Measurements from ENCODE around the gene LY9. TPM values are rescaled to one million over a fixed set of nuclear protein-coding genes. Genes with fewer than 3 reads are reported as not detected.

LY9 gene
- total and polyA plus RNA-seq, 10 donors, result 30.7 to 151 (median 37.8) TPM

GRCh38 chr1:160853014-160853413 lies 57.0 kb downstream of the LY9 start:
- no peak for TF ChIP-seq CTCF (IDR thresholded peaks at IDR 0.05 in 8 of 11, conservative IDR thresholded peaks at IDR 0.05 in 3 of 11)
- TF ChIP-seq POLR2AphosphoS5 (IDR thresholded peaks at IDR 0.05), result no peak
- no peak for TF ChIP-seq POLR2A (IDR thresholded peaks at IDR 0.05)
- H3K4me1 ChIP-seq, result peaks cover 0 to 48% (median 10%) of the 10 kb centered on the region in 6 donors
- H3K4me3 ChIP-seq, result no peak overlapping the region
- 89 to 94% (median 92%) methylated on average over 3 of the region's 3 CpGs for WGBS, 5 donors
- intact Hi-C loops (cut with DNase I; ENCODE audit: low total_unique reads), result no loop called here
- no peaks in the 10 kb centered on the region for H3K36me3 ChIP-seq
- DNase-seq, result no peak
- H3K9me3 ChIP-seq, result peaks cover 0 to 5% (median 0%) of the 10 kb centered on the region in 8 donors
- no peaks in the 10 kb centered on the region for H3K27me3 ChIP-seq (replicated peaks in 1 of 7)
- peak overlapping the region in 1 of 8 donors; percentile 77 for H3K27ac ChIP-seq

- intact Hi-C loops (cut with DNase I; ENCODE audit: low total_unique reads), result no loop called here
- TF ChIP-seq POLR2AphosphoS5 (IDR thresholded peaks at IDR 0.05) (no peak), POLR2A (IDR thresholded peaks at IDR 0.05) (no peak), CTCF (IDR thresholded peaks at IDR 0.05 in 8 of 11, conservative IDR thresholded peaks at IDR 0.05 in 3 of 11) (no peak)
- Histone ChIP-seq H3K9me3 (peaks cover 0 to 5% (median 0%) of the 10 kb centered on the region in 8 donors), H3K27me3 (replicated peaks in 1 of 7) (no peaks in the 10 kb centered on the region), H3K4me1 (peaks cover 0 to 55% (median 11%) of the 10 kb centered on the region in 6 donors), H3K27ac (peak overlapping the region in 2 of 8 donors; percentile 7 to 77), H3K36me3 (no peaks in the 10 kb centered on the region), H3K4me3 (no peak overlapping the region)
- DNase-seq, result no peak
- 83 to 93% (median 86%) methylated on average over 2 of the region's 2 CpGs for WGBS, 5 donors
Measured at GRCh38 chr1:160853754-160854153, 57.8 kb downstream of the LY9 start.

- peak overlapping the region in 1 of 8 donors; percentile 33 for H3K4me3 ChIP-seq
- TF ChIP-seq POLR2A (IDR thresholded peaks at IDR 0.05) (no peak), CTCF (IDR thresholded peaks at IDR 0.05 in 8 of 11, conservative IDR thresholded peaks at IDR 0.05 in 3 of 11) (no peak), POLR2AphosphoS5 (IDR thresholded peaks at IDR 0.05) (no peak)
- no peaks in the 10 kb centered on the region for H3K27me3 ChIP-seq (replicated peaks in 1 of 7)
- H3K4me1 ChIP-seq, result peaks cover 0 to 69% (median 11%) of the 10 kb centered on the region in 6 donors
- intact Hi-C loops (cut with DNase I; ENCODE audit: low total_unique reads), result no loop called here
- peaks cover 0 to 5% (median 0%) of the 10 kb centered on the region in 8 donors for H3K9me3 ChIP-seq
- no peaks in the 10 kb centered on the region for H3K36me3 ChIP-seq
- no peak for DNase-seq
- 29 to 45% (median 37%) methylated on average over 9 of the region's 9 CpGs for WGBS, 5 donors
- H3K27ac ChIP-seq, result peak overlapping the region in 5 of 8 donors; percentile 5 to 77 (median 68)
Measured at GRCh38 chr1:160855181-160855981, 59.4 kb downstream of the LY9 start.

GRCh38 chr1:160858097-160858496 lies 62.1 kb downstream of the LY9 start:
- intact Hi-C loops (cut with DNase I; ENCODE audit: low total_unique reads), result no loop called here
- no peak for DNase-seq
- Histone ChIP-seq H3K36me3 (no peaks in the 10 kb centered on the region), H3K9me3 (peaks cover 0 to under 1% (median 0%) of the 10 kb centered on the region in 8 donors), H3K4me1 (peaks cover 0 to 95% (median 29%) of the 10 kb centered on the region in 6 donors), H3K27me3 (replicated peaks in 1 of 7) (peaks cover 0 to 9% (median 0%) of the 10 kb centered on the region in 7 donors), H3K27ac (peak overlapping the region in 4 of 8 donors; percentile 37 to 87 (median 48)), H3K4me3 (peak overlapping the region in 1 of 8 donors; percentile 30)
- no peak for TF ChIP-seq POLR2A (IDR thresholded peaks at IDR 0.05)
- no peak for TF ChIP-seq POLR2AphosphoS5 (IDR thresholded peaks at IDR 0.05)
- no peak for TF ChIP-seq CTCF (IDR thresholded peaks at IDR 0.05 in 8 of 11, conservative IDR thresholded peaks at IDR 0.05 in 3 of 11)
- 26 to 48% (median 39%) methylated on average over 4 of the region's 4 CpGs for WGBS, 5 donors

Measured in spleen (tissue), 11 donors.